Measurements from ENCODE around the gene ANAPC5.
"Not testable (repeated sequence)": the region's sequence is repeated elsewhere in the genome, so short reads cannot be mapped to it uniquely, and the experiment has no call there.

Gene ANAPC5

DNA sequence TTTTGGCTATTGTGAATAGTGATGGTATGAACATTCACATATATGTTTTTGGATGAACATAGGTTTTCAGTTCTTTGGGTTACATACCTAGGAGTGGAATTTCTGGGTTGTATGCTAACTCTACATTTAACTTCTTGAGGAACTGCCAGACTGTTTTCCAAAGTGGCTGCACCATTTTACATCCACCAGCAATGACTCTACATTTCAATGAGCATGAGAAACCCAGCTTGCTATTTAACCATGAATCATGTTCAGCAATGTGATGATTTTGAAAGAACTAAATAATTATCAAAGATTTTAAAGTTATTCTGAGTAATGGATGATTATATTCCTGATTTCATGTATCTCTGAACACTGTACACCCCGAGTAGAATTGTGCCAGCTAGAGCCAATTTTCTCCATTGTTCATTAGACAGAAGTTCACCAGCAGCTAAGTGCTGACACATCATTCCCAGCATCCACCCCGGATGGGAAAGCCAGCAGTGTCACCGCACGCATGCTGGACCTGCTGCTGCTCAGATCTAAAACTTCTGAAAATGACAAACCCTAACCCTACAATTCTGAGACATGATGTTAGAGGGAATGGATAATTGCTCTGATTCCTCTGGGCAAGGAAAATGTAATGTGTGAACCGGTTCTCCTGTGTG is 13.3 kb upstream of the ANAPC5 start:
- peak; percentile 23 for DNase-seq (ENCODE audit: low read depth)

DNA sequence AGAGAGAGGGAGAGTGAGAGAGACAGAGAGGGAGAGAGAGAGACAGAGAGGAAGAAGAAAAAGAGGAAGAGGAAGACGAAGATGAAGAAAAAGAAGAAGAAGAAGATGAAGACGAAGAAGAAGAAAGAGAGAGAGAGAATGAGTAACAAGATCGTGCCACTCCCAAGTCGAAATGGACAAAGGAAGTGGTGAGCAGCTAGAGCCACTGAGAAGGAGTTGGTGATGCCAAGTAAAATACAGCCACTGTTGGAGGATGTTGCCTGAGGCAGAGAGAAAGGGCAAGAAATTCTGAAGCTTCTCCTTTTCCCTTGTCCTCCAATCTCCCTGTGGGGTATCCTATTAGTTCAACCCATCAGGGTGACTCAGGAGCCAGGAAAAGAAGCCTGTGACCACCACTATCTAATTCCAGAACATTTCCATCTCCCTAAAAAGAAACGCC is 12.5 kb upstream of the ANAPC5 start:
- peak; percentile 41 for DNase-seq (ENCODE audit: low read depth)

DNA sequence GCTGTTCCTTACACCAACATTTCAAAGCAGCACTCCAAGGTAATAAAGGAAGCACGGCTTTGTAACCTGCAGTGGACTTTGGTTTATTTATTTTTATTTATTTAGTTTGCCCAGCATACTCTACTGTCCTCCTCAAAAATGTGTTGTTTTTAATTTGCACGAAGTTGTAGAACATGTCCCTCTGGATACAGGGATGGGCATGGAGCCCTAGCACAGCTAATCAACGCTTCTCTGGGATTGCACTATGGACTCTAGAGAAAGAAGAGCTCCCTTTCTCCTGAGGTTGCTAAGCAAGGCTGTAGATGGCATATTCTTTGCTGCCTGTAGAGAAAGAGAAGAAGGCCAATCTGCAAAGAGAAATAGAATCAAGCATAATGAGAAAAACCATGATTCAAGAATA is 5.9 kb upstream of the ANAPC5 start:
- no peak for DNase-seq (ENCODE audit: low read depth)

DNA sequence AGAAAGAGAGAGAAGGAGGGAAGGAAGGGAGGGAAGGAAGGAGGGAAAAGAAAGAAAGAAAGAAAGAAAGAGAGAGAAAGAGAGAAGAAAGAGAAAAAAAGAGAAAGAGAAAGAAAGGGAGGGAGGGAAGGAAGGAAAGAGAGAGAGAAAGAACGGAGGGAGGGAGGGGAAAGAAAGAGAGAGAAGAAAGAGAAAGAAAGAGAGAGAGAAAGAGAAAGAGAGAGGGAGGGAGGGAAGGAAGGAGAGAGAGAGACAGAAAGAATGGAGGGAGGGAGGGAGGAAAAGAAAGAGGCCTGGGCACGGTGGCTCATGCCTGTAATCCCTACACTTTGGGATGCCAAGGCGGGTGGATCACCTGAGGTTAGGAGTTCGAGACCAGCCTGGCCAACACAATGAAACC is 5.1 kb upstream of the ANAPC5 start:
- DNase-seq (ENCODE audit: low read depth): no peak

DNA sequence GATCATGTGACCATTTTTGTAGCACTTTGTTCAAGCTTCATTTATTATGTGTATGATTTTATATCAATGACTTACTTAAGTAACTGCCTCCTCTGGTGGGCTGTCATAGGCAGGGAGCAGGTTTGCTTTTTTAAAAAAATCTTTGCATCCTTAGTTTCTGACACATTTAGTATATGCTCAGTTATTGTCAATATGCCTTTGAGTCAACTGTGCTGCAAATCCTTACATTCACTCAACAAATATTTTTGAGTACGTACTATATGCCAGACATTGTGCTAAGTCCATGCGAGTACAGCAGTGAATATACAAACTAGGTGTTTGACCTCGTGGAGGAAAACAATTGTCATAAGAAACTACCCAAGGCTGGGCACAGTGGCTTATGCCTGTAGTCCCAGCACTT is 4.4 kb upstream of the ANAPC5 start:
- DNase-seq (ENCODE audit: low read depth): no peak

DNA sequence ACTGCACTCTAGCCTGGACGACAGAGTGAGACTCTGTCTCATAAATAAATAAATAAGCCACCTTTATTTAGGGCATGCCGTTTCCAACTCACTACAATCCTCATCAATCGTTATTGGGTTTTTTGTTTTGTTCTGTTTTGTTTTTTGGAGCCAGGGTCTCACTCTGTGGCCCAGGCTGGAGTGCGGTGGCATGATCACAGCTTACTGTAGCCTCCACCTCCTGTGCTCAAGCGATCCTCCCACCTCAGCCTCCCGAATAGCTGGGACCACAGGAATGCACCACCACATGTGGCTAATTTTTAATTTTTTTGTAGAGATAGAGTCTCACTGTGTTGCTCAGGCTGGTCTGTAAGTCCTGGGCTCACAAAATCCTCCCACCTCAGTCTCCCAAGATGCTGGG is 3.6 kb upstream of the ANAPC5 start:
- DNase-seq (ENCODE audit: low read depth): no peak

DNA sequence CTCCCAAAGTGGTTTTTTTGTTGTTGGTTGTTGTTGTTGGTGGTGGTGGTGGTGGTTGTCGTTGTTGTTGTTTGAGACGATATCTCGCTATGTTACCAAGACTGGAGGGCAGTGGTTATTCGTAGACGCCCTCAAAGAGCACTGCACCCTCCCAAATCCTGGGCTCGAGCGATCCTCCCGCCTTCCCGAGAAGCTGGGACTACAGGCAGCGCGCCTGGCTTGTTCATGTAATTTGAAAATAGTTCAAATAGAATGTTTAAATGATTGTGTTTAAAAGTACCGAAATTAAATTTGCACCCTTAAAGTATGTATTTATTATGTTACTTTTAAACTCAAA is 439 bp upstream of the ANAPC5 start:
- DNase-seq (ENCODE audit: low read depth): no peak

DNA sequence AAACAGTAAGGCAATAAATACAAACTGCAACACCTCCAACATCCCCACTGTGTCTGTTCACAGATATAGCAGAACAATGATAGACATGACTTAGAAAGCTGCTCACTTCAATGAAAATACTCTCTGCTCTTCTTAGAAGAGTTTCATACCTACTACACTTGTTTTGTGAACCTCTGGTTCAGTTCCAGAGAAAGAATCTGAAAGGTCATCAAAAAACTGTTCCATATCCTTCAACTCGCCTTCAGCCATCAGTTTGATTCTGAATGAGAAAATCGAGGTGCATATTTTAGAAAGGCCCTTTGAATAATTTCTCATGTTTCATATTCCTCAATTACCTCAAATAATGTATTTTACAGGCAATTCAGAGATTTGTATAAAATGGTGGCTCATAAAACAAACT is 5.5 kb downstream of the ANAPC5 start:
- no peak for DNase-seq (ENCODE audit: low read depth)

DNA sequence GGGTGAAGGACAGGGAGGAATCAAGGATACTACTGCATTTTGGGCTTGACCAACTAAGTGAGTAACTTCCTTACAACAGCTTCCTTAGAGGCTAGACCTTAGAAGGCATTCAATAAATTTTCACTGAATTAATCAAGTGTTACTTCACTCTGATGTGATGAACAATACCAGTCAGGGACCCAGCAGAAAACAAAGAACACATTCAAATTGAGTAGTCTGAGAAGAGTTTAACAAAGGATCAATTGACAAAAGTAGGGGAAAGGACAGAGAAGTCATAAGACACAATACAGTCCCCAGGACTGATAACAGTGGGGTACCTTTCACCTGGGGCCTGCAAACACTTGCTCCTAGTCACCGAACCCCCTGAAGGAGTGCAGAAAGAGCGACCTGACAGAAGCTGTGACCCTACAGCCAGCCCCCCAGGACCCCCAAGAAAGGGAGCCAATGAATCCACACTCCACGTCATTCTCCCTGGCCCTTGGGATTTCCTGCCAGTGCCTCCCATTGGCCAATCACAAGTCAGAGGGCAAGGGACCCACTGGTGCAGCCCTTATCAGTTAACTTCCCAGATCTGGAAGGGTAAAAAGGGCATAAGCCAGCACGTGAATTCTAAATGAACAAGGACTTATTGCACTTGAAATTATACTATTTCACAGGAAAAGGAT is 6.9 kb downstream of the ANAPC5 start:
- no peak for DNase-seq (ENCODE audit: low read depth)

DNA sequence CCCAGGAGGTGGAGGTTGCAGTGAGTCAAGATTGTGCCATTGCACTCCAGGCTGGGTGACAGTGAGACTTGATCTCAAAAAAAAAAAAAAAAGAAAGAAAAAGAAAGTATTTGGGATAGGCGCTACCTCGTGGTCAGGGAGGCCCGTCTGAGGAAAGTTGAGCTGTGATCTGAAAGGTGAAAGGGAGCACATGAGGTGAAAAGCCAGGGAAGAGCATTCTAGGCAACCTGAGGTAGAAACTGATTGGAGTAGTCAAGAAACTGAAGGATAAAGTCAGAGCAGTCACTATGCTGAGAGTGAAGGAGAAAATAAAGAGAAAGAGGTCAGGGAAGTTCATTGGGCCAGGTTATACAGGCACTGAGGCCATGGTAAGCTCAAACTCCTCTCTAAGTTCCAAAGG is 7.7 kb downstream of the ANAPC5 start:
- no peak for DNase-seq (ENCODE audit: low read depth)

DNA sequence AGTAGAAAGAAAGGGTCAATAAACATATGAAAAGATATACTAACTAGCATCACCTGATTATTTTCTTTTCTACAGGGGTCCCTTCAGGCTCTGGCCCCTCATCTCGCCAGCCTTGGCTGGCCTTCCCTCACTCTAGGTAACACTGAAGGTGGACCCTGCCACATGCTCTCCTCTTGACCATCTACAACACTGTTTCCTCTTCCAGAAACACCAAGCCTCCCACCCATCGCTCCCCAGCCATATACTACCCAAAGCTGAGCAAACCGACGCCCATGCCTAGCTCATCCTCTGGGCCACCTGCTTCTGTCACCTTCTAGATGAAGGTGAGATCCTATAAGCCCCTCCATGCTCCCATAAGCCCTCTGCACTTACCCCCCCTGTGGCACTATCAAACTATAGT is 14.8 kb downstream of the ANAPC5 start:
- no peak for DNase-seq (ENCODE audit: low read depth)

DNA sequence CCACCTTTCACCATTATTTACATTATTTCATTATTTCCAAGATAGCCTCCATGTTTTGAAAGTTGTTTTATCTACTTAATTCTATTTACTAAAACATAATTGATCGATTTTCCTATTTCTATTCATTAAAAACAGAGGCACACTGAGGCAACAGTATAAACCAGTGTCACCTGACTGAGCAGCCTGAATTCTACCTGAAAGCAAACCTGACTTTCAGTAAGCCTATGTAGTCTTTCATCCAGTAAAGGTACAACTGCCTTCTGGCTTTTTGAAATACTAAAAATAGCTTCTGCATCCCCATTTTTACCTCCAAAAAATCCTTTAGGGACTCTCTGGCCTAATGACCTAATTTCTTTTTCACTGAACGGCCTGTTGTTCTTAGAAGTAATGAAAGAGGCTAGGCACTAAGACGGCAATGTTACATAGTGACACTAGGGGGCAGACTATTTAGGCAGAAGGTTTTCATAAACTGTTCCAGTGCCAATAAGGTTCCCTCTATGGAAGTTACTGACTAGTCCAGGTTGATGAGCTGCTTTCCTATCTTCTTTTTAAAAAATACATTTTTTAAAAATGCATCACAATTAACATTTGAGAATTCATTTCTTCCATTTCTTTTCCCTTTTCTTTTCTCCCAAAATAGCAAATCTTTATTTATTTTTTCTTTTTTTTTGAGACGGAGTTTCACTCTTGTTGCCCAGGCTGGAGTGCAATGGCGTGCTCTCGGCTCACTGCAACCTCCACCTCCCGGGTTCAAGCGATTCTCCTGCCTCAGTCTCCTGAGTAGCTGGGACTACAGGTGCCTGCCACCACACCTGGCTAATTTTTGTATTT is 17.5 kb downstream of the ANAPC5 start:
- DNase-seq (ENCODE audit: low read depth): peak; percentile 59

DNA sequence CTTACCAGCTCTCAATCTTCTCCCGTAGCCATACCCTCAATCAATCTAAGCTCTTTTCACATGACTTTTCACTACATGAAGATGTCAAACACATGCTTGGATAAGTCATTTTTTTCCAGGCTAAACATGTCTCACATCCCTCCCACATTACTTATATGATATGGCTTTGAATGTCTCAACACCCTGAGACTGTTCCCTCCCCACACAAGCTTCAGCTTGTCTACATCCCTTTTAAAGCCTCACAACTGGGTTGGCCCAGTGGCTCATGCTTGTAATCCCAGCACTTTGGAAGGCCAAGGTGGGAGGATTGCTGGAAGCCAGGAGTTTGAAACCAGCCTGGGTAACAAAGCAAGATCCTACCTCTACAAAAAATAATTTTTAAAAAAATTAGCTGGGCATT is 18.5 kb downstream of the ANAPC5 start:
- DNase-seq (ENCODE audit: low read depth): no peak

DNA sequence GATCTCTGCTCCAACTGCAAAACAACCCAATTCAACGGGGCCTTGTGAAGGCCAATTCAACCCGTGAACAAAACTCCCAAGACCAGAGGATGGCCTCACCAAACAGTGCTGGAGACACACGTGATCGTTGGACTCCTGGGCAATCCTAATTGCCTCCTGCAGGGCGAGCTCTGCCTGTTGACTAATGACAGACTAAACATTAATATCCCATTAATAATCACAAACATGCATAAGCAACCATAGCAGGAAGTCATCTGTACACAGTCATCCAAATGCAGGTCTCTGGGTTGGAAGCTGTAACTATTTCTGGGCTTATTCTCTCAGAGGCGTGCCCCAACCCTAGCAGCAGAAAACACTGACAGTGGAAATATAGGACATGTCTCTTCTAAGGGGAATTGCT is 21.0 kb downstream of the ANAPC5 start:
- no peak for DNase-seq (ENCODE audit: low read depth)

DNA sequence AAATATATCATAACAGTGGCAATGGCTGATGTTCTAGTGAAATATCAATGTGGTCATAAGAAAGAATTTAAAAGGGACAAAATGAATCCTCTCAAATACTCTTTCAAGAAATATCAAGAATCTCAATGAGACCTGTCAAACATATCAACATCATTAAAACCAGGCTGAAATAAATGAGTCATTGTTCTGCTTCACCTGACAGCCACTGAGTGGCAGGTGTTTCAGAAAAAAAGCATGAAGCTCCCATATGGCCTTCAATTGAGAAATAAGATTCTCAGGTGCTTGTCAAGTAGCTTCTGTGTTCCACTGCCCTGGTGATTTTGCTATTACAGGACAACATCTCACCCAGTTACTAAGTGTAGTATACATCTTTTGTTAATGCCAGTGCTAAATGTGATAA is 21.5 kb downstream of the ANAPC5 start:
- no peak for DNase-seq (ENCODE audit: low read depth)

DNA sequence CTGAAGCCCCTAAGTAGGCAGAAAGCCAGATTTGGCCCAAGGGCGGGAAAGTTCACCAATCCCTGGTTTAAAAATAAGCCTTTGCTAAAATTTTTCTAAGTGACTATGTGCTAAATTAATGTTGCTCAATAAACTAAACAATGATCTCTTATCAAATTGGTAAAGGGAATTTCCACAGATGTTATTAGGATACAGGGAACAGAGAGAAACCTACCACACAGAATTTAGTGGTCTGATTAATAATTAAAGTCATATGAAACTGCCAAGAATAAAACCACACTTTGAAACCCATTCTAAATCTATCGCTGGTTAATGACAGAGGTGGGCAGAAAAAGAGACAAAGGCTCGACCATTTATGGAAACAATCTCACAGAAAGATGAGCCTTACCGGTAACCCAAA is 22.0 kb downstream of the ANAPC5 start:
- no peak for DNase-seq (ENCODE audit: low read depth)

DNA sequence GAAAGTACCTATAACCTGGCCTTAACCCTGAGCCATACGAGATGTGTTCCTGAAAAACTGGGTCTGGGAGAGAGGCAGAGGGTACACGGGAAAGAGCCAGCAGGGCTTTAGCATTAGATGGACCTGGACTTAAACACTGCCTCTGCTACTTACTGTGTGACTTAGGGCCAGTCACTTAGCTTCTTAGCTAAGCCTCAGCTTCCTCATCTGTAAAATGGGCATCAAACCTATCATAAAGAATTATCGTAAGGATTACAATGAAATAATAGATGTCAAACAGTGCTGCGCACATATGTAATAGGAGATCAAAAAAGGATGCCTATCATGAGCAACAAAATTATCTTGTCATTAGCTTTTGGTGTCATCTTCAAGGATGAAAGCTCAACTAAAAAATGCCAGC is 23.6 kb downstream of the ANAPC5 start:
- no peak for DNase-seq (ENCODE audit: low read depth)

DNA sequence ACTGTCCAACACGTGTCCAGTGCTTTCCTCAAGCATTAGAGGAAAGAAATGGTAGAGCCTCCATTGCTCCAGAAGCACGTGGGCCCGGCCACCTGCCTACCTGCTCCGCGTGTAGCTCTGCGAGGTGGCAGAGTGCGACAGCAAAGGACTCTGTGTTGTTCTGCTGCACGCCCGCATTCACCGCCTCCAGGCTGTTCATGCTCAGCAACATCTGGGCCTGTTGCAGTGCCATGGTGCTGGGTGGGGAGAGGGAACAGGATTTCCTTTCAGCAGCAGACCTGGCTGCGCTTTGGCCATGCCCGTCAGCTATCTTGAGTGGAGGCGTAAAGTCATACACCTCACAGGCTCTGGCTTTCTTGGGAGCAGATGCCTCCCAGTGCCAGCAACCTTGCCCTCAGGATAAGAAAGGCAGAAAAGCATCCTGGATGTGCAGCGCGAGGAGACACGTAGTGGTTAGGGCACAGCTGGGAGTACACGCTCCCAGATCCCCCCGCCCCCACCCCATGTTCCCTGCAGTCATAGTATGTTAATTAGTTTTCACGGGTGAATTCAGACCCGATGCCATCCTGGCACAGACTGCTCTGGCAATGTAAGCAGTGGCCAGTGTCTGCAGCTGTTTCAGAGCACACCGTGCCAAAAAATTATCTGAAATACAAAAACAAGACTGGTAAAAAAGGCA is 25.1 kb downstream of the ANAPC5 start:
- no peak for DNase-seq (ENCODE audit: low read depth)

DNA sequence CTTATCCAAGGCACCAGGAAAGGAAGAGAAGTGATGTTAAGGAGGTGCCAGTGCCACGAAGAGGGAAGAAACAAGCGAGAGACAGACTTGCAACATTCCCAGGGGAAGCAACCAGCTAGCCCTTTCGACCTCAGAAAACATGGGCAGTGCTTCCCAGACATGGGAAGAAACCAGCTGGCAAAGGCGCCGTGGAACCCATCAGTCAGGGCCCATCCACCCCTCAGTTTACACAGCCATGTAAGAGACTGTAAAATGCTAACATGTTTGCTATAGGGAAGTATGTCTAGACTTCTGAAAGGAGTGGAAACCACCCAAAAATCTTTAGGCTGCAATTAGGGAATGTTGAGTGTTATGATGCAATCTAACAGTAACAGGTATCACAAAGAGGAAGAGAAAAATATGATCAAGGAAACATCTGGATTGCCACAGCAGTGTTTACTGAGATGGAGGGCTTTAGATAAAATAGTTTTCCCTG is 26.3 kb downstream of the ANAPC5 start:
- DNase-seq (ENCODE audit: low read depth): no peak

DNA sequence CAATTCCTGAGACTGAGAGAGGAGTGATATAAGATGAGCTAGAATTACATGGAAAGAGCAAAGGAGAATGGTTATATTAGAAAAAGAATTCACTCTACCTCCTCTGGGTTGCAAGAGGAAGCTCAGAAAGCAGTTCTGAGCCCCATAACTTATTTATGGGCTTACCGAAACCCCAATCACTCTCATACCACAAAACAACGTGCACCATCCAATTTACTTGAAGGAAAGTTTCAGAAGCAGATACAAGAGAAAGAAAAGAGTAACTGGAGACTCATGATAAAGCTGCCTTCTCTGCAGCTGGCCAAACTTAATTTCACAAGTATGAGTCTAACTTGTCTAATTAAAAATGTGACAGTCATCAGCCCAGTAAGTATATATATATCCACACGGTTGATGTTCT is 28.3 kb downstream of the ANAPC5 start:
- DNase-seq (ENCODE audit: low read depth): no peak

DNA sequence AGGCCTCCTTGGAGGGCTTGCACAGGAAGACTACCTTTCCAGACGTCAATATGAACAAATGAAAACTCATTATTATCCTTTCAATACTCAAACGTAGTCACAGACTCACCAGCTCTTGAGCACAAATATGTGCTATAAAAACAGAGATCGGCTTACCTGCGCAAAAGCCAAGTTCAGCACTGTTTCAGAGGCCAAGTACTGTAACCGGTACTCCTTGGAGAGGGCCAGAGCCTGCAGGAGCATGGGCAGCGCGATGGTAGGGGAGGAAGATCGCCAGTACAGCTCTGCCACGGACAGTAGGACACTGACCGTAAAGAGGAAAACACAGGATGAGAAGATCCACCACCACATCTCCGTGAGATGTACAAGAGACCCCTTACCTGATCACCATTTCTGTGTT is 34.1 kb downstream of the ANAPC5 start:
- DNase-seq (ENCODE audit: low read depth): no peak

DNA sequence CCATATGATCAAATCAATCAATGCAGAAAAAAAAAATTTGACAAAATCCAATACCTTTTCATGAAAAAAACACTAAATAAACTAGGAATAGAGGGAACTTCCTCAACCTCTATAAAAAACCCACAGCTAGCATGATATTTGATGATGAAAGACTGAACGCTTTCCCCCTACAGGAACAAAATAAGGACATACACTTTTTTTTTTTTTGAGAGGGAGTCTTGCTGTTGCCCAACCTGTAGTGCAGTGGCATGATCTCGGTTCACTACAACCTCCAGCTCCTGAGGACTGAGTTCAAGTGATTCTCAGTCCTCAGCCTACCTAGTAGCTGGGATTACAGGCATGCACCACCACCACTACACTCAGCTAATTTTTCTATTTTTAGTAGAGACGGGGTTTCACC is 37.8 kb downstream of the ANAPC5 start:
- no peak for DNase-seq (ENCODE audit: low read depth)

DNA sequence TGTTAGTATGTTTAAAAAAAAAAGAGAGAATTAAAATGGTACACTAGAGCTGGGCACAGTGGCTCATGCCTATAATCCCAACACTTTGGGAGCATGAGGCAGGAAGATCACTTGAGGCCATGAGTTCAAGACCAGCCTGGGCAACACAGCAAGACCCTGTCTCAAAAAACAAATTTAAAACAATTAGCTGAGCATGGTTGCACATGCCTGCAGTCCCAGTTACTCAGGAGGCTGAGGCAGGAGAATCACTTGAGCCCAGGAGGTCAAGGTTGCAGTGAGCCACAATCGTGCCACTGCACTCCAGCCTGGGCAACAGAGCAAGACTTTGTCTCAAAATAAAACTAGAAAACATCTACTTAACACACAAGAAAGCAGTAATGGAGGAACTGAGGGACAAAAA is 42.0 kb downstream of the ANAPC5 start:
- not testable (repeated sequence) for DNase-seq (ENCODE audit: low read depth)

Data from stromal cell of bone marrow (primary cell).